GOT3 (cell line): ENCODE results near the gene C10orf95.
"Not testable (repeated sequence)": the region's sequence is repeated elsewhere in the genome, so short reads cannot be mapped to it uniquely, and the experiment has no call there.

ENCODE experiments used
- DNase-seq: peaks from one replicate; lab custom pipeline; 2025; ENCODE audit warnings: mixed read lengths; lab: John Stamatoyannopoulos, UW

Gene C10orf95

DNA sequence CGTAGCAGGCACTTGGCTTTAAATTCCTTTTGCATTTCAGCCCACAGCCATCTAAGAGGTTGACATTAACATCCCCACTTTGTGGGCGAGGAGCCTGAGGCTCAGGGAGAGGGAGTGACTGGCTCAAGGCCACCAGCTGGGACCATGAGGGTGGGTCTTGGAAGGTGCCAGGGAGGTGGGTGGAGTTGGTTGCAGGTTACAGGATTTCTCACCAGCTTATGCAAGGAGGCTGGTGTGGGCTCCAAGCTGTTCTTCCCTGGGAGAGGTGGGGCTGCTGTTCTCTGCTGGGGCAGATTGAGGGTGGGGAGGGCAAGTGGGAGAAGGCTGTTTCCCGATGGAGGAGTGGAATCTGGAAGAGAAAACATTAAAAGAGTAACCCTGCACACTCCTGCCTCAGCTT lies 14.1 kb upstream of the C10orf95 start:
- DNase-seq = no peak

DNA sequence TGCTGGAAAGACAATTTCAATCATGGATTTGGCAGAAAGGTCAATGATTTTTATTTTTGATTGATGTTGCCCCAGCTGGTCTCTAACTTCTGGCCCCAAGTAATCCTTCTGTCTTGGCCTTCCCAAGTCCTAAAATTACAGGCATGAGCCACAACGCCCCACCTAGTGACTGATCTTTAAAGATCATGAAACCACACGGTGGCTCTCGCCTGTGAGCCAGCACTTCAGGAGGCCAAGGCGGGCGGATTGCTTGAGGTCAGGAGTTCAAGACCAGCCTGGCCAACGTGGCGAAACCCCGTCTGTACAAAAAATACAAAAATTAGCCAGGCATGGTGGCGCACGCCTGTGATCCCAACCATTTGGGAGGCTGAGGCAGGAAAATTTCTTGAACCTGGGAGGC lies 12.6 kb upstream of the C10orf95 start:
- no peak for DNase-seq

DNA sequence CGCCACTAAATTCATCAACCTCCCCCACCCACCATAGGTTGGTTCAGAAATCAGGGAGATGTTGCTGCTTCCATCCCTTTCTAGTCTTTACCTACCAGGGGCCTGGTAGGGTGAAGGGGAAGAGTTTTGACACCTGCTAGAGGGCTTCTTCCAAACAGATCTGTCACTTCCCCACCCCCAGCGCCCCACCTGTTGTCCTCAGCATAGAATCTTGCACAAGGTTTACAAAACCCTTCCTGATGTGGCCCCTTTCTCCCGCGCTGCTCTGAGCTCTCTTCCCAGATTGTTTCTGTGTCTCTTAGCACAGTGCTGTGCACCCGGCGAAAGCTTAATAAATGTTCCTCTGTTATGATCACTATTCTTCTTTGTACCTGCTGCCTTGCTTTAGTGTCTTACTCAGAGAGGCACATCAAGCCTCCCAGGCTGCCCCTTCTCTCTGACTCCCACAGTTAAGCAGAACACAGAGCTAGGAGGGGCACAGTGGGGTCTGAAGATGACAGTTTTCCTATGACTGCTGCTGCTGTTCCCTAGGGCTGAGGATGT lies 11.2 kb upstream of the C10orf95 start:
- DNase-seq = no peak

DNA sequence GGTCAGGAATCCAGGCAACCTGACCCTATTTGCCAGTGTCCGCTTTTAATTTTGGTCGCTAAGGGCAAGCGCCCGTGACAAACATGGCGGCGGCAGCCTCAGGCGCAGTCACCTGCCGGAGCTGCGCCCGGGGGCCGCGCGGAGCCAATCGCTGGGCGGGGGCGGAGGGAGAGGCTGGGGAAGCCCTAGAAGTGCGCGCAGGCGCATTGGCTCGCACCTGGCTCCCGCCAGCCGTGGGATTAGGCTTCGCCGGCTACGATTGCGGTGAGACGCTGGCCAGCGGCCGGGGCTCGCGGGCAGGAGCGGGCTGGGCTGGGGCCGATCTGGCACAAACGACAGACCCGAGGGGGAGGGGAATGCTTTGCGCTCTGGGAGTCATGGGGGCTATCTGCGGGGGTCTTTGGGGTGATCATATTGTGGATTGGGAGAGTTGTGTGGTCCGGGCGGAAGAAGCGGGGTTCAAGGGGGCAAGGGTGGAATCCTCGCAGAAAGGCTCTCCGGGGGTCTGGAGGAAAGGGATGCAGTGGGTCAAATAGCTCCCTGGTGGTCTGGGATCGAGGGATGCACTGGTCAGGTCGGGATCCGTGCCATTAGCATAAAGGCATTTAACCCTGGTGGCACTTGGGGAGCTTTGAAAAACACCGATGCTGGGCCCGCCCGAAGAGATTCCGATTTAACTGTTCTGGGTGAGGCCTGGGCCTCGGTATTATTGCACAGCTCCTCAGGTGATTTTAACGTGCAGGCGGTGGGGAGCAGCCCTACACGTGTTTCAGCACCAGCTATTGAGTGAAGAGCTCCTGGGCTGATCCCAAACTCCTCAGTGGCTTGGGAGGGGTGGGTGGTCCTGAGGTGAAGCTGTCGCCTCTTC lies 10.1 kb upstream of the C10orf95 start:
- DNase-seq = peak; percentile 34

DNA sequence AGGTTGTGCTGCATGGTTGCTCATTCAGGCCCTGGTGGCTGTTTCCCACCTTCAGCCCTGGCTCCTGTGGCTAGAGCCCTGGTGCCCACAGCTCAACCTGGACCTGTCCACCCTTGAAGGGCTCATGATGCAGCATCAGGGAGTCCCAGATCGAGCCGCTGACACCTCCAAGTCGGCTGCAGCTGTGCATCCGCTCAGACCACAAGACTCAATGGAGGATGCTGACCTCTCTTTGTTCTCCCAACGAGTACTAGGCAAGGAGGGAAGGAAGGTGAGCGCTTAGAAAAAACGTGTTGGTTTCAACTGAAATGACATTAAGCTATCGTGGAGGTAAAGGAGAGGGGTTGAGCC lies 9.5 kb upstream of the C10orf95 start:
- no peak for DNase-seq

DNA sequence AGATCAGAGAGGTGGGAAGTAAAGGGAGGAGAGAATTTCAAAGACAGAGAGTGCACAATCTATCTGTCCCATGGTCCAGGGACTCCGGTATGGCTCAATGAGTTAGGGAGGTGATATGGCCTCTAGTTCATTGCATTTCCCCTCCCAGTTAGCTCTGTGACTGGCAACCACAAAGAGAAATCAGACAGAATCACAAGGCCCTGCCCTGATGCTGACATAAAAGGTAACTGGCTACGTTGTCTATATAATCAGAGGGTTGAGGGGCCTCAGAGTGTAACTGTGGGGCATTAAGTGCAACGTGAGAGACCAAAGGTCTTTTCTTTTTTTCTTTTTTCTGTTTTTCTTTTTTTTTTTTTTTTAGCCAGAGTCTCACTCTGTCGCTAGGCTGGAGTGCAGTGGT lies 7.3 kb upstream of the C10orf95 start:
- DNase-seq = no peak

DNA sequence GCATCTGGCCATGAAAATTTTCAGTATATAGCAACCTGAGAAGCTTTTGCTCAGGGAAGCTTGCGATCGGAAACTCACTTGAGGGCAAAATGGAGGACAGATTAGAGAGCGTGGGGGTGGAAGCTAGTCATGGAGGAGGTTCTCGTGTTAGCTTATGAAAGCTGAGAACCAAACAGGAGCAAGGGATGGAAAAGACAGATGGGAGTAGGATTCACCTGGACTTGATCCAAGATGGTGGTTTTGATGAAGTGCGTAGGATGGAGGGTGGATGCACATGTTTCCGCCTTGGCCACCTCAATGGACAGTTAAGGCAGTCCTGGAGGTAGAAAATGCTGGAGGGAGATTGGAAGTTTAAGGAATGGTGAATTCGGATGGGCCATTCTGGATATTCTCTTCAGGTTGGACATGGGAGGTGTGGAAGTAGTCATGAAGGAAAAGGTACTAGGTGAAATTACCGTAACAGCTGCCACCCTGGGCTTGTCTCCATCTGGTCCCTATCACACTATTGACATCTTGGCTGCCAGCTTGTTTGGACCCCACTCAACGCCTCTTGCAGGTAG lies 6.3 kb upstream of the C10orf95 start:
- DNase-seq = no peak

DNA sequence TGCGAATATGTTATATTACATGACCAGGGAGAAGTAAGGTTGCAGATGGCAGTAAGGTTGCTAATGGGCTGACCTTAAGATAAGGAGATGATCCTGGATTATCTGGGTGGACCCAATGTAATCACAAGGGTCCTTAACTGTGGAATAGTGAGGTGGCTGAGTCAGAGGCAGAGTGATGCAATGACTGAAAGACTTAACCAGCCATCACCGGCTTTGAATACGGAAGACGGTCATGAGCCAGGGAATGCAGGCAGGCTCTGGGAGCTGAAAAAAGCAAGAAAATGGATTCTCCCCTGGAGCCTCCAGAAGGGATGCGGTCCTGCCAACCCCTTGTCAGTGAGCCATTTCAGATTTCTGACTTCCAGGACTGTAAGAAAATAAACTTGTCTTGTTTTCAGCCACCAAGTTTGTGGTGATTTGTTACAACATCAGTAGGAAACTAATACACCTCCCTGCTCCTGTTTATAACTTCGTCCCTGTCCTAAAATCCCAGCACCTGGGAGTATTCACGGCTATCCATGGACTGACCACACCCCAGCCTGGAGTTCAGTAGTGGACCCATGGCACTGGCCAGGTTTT lies 4.6 kb upstream of the C10orf95 start:
- DNase-seq = no peak

DNA sequence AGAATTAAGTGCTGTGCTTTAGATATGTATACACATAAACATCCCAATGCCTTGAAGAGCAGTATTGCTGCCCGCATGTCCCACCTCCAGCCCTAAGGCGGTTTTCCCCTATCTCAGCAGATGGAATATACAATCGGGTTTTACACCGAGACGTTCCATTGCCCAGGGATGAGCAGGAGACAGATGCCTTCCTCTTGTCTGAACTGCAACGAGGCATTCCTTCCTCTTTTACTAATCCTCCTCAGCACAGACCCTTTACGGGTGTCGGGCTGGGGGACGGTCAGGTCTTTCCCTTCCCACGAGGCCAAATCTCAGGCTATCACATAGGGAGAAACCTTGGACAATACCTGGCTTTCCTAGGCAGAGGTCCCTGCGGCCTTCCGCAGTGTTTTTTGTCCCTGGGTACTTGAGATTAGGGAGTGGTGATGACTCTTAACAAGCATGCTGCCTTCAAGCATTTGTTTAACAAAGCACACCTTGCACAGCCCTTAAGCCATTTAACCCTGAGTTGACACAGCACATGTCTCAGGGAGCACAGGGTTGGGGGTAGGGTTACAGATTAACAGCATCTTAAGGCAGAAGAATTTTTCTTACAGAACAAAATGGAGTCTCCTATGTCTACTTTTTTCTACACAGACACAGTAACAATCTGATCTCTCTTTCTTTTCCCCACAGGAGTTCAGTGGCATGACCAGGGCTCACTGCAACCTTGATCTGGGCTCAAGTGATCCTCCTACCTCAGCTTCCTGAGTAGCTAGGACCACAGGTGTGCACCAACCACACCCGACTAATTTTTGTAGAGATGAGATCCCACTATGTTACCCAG lies 3.5 kb upstream of the C10orf95 start:
- DNase-seq = not testable (repeated sequence)

DNA sequence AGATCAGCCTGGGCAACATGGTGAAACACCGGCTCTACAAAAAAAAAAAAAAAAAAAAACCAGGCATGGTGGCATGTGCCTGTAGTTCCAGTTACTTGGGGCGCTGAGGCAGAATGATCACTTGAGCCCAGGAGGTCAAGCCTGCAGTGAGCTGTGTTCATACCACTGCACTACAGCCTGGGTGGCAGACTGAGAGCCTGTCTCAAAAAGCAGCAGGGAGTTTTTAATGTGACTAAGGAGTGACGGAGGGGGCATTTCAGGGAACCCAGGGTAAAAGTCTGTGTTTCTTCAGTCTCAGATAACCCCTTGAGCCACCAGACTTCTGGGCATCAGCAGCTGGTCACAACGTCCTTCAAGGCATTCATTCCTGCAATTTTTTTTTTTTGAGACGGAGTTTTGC lies 2.2 kb upstream of the C10orf95 start:
- no peak for DNase-seq

DNA sequence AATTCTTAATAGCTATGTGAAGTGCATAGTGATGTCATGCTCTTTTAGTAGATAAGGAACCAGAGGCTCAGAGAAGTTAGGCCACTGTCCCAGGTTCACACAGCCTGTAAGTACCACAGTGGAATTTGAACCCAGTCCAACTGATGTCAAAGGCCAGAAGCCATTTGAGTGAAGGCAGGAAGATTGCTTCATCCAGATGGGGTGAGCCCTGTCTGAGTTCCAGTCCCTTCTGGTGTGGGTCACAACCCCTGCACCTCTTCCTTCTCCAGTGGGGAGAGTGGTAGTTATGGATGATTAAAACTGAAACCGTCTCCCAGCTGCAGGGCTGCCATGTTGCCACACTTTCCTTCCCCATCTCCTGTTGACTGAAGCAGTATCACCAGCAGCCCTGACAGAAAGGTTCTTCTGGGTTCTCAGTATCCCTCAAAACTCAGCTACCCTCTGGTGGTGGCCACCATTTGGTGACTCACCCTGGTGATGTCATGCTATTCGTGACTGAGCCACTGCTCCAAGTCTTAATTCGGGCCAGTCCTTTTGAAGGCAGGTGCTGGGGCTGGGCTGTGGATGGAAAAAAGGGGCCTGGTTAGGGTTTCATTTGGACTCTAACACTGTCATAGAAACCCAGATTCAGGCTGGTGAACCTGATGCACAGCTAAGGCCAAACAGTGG lies 1.5 kb upstream of the C10orf95 start:
- no peak for DNase-seq

DNA sequence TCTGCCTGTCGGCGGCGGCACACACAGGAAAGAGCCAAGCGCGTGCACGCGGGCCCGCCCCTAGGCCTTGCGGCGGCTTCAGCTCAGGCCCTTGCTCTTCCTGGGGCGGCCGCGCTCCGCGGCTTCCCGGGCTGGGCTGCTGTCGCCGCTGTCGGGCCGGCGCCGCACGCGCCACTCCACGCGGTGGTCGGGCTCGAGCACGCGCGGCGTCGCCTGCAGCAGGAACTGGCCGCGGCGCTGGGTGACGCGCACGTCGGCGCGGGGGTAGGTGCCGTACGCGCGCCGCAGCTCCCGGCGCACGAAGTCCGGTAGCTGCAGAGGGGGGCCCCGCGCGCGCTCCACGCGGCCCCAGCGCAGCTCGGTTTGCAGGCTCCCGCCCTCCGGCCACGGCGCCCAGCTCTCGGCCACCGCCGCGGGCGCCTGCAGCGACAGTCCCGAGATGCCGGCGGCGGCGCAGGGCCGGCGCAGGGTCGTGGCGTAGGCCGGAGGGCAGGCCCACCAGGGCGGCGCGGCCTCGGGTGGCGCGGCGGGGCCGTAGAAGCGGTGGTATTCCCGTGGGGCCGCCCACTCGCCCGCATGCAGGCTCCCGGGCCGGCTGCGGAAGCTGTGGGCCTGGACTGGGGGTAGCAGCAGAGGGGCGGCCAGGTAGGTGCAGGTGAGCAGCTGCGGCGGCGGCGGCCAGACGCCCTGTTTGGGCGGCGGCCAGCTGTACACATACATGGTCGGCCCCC lies 804 bp downstream of the C10orf95 start:
- peak; percentile 32 for DNase-seq

DNA sequence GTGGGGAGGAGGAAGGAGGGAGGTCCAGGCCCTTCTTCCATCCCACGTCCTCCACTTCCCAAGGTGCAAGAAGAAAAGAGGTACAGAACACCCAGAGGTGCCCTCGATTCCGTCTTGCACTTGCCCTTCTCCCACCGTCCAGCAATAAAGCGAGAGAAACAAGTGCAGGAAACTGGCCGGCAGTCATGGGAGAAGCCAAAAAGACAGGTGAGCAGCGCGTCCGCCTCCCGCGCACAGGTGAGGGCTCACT lies 1.3 kb downstream of the C10orf95 start:
- no peak for DNase-seq

DNA sequence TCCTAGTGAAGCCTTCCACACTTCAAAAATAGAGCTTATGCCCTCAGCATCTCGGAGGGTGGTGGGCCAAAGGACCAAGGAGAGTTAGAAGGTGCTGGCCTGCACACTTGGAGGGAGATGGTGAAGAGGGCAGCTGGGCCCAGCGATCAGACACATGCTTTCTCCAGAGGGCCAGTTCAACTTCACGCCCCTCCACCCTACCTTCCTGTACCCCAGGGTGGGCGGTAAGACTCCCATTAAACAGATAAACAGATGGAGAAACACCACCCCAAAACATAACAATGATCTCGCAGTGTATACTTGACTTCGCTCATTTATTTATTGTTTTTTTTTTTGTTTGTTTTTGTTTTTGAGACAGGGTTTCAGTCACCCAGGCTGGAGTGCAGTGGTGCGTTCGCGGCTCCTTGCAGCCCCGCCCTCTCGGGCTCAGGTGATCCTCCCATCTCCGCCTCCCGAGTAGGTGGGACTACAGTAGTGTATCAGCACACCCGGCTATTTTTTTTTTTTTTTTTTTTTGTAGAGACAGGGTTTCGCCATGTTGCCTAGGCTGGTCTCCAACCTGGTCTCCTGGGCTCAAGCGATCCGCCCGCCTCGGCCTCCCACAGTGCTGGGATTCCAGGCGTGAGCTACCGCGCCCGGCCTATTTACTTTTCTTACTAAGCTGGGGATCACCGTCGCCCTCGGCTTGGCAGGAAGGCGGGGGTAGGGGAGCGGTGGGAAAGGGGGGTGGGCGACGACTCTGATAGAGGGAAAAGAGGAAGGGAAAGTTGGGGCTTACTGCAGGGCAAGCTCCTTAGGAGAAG lies 1.8 kb downstream of the C10orf95 start:
- DNase-seq = no peak

DNA sequence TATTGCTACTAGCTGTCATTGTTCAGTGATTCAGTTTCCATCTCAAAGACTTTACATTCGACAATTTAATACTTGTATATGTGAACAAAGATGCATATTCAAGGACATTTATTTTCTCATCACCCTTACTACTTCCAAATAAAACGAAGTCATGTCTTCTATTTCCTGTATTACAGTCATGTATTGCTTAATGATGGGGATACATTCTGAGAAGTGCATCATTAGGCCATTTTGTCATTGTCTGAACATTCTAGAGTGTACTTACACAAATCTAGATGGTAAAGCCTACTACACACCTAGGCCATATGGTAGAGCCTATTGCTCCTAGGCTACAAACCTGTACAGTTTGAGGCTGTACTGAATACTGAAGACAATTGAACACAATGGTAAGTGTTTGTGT lies 6.5 kb downstream of the C10orf95 start:
- no peak for DNase-seq

DNA sequence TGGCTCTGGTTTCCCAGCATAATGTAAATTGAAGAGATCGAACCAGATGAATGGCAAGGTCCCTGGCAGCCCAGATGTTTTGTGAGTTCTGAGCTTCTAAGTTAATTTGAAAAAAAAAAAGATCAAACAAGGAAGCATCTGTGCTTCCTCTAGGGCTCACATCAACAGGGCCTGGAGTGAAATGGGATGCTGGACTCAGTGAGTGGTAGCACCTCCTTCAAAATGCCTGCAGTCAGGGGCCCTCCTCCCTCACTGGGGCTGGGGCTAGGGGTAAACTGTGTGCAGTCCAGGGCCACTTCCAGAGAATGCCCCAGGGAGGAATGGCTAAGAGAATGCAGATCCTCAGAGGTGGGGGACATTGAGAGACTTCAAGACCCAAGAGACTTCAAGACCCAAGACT lies 13.0 kb downstream of the C10orf95 start:
- no peak for DNase-seq

DNA sequence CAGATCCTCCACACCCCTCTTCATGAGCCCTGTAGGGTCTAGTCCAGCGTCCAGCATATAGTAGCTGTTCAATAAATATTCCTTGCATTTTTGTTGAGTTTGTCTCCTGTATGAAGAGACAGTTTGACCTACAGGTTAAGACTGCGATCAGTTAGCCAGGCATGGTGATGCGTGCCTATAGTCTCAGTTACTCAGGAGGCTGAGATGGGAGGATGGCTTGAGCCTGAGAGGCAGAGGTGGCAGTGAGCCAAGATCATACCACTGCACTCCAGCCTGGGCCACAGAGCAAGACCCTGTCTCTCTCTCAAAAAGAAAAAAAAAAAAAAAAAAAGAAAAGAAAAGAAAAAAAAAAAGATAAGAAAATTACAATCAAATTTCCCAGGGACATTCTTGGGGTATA lies 13.8 kb downstream of the C10orf95 start:
- no peak for DNase-seq

DNA sequence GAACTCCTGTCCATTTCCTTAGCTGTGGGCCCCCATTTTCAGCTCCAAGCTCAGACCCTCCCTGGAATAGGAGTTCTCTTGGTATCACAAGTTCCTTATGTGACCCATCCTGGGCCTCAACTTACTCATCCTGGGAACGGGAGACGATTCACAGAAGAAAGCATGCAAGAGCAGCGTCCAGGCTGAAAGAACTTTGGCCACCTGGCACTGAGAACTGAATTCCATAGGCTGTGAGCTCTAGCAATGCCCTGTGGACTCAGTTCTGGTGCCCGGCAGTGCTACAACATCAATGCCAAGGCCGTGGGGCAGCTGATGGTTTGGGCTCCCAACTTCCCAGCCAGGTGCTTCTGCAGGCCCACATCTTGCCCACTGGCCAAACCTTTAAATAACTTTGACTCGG lies 15.0 kb downstream of the C10orf95 start:
- no peak for DNase-seq

DNA sequence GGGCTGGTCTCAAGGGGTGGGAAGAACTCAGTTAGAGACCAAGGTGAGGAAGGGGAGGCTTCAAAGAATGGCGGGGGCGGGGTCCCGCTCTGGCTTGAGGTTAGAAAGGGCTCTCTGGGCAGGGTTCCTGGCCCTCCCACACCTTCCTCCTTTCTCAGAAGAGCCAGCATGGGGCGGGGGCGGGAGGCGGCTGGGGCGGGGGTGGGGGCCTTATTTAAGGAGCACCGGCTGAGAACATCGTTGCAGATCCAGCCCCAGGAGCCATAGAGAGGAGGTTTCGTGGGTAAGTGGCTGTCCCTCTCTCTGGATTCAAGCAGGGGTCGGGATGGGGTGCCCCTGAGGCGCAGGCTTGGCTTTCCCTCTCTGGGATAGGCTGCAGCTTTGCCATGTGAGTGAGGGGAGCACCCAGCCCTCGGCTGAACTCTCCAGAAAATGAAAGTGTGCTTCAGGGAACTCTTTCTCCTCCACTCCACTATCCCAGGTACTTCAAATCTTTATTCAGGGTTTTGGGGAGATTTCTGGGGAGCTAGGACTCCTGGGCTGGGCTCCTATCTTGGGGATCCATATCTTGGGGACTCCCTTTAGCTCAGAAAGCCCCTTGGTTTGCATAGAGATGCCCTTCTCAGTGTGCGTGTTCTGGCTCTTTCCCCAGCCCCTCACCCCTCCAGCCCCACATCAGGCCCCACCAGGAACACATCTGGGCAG lies 15.7 kb downstream of the C10orf95 start:
- DNase-seq = no peak

DNA sequence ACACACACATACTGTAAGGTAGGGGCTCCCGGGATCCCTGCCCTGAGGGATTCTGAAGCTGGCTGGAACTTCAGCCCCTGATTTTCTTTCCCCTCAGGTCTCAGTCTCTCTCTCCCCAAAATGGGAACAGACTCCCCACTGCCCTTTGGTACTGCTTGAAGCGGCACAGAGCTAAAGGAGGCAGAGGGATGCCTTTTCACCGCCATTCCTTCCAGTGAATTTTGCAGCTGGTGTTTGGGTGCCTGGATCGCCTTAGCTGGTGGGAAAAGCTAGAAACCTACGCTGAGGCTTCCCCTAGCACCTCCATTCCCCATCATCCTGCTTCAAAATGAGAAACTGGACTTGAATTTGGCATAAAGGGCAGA lies 16.2 kb downstream of the C10orf95 start:
- DNase-seq = no peak
